NAMALWA (cell line): ENCODE results near the gene WFS1.

Source experiments
- DNase-seq: peaks from one replicate; pipeline ENCODE4 v3.0.0-alpha.2; 2015; ENCODE audit warnings: low spot score

The WFS1 gene

GRCh38 chr4:6300359-6300758 lies 30.7 kb downstream of the WFS1 start:
- DNase-seq: no peak

DNA sequence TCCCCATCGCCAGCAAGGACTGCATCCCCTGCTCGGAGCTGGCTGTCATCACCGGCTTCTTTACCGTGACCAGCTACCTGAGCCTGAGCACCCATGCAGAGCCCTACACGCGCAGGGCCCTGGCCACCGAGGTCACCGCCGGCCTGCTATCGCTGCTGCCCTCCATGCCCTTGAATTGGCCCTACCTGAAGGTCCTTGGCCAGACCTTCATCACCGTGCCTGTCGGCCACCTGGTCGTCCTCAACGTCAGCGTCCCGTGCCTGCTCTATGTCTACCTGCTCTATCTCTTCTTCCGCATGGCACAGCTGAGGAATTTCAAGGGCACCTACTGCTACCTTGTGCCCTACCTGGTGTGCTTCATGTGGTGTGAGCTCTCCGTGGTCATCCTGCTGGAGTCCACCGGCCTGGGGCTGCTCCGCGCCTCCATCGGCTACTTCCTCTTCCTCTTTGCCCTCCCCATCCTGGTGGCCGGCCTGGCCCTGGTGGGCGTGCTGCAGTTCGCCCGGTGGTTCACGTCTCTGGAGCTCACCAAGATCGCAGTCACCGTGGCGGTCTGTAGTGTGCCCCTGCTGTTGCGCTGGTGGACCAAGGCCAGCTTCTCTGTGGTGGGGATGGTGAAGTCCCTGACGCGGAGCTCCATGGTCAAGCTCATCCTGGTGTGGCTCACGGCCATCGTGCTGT lies 31.5 kb downstream of the WFS1 start:
- no peak for DNase-seq

- DNase-seq: no peak
Observed at GRCh38 chr4:6301732-6302442, 32.2 kb downstream of the WFS1 start.

- no peak for DNase-seq
Observed at GRCh38 chr4:6302869-6303268, 33.2 kb downstream of the WFS1 start.

- DNase-seq: no peak
Observed at GRCh38 chr4:6303943-6304342, 34.3 kb downstream of the WFS1 start.

DNA sequence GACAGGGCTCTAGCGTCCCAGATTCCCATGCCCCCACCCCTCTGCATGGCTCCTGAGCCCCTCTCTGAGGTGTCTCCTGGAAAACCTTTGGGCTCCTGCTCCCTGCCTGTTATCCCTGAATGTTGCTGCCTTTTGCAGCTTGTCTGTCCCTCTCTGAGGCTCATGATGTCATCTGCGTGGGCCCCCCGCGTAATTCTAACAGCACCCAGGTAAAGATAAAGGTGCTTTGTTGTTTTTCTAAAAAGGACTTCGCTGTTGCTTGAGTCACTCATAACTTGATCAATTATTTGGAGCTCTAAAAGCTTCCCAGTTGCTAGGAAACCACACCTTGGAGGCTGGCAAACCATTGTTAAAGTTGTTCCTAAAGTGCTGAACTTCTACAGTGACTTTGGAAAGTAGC lies 36.6 kb downstream of the WFS1 start:
- no peak for DNase-seq

DNA sequence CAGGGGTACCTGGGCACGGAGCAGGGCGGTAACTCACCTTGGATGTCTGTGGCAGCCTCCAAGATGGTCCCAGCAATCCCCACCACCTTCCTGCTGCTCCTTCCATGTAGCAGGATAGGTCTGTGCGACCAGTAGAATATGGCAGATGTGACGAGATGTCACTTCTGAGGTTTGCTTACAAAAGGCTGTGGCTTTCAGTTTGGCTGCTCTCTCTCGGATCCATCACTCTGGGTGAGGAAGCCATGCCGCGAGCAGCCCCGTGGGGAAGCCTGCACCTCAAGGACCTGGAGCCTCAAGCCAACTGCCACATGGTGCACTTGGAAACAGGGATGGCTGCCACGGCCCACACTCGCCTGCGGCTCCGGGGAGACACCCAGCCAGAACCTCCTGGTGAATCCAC lies 37.6 kb downstream of the WFS1 start:
- DNase-seq: no peak

GRCh38 chr4:6307891-6308290 lies 38.2 kb downstream of the WFS1 start:
- no peak for DNase-seq

GRCh38 chr4:6308899-6309643 lies 39.4 kb downstream of the WFS1 start:
- no peak for DNase-seq

GRCh38 chr4:6309777-6310176 lies 40.1 kb downstream of the WFS1 start:
- no peak for DNase-seq

- DNase-seq: no peak
Observed at GRCh38 chr4:6313216-6313615, 43.6 kb downstream of the WFS1 start.

- no peak for DNase-seq
Observed at GRCh38 chr4:6316461-6317003, 46.9 kb downstream of the WFS1 start.

- DNase-seq: no peak
Observed at GRCh38 chr4:6318206-6318605, 48.6 kb downstream of the WFS1 start.

DNA sequence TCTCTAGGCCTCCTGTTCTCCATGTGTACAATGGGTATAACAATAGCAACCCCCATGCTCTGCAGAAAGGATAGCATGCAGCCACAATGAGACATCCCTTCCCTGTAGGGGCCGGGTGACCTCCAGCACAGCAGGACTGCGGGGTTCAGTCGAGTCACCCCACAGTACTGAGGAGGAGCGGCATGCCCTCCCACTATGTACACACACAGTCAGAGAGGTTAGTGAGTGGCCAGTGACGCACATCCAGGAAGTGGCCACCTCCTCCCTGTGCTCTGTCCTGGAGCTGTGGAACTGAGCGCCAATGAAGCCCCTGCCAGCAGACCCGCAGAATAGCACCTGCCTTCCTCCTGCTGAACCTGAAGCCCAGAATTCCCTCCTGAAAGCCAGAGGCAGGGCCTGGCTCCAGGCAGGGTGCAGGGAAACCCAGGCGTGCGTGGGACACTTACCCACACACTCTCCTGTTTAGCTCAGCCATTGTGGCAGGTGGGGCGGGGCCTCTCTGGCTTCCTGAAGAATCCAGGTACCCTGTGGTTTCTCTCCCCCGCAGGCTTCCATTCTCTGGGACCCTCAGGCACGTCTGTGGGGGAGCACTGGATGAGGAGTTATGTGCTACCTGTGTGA lies 50.0 kb downstream of the WFS1 start:
- DNase-seq: no peak

- DNase-seq: no peak
Observed at GRCh38 chr4:6320663-6321062, 51.0 kb downstream of the WFS1 start.

GRCh38 chr4:6321361-6321760 lies 51.7 kb downstream of the WFS1 start:
- no peak for DNase-seq

GRCh38 chr4:6322067-6322760 lies 52.6 kb downstream of the WFS1 start:
- DNase-seq: no peak

GRCh38 chr4:6322761-6323566 lies 53.3 kb downstream of the WFS1 start:
- DNase-seq: no peak

DNA sequence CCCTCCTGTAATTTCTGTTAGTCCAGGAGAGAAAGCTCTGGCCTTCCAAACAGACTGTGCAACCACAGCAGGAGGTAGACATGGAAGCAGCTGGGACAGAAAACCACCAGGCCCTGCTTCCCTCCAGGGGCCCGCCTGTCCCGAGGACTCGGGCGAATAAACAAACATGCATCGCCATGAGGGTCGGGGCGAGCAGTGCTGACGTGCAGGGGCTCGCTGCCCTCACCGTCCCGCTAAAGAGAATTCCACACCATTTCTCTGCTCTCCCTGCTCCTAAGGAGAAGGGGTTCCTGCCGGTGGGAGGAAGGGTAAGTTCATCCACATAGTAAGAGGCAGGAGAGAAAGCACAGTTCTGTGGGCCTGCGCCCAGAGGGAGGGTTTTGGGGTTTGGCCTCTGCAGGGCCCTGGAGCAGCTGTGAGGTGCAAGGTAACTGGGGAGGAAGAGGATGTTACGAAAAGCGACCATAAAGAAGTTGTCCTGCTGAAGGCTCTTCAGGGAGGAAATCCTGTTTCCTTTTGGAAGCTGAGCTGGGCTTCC lies 54.9 kb downstream of the WFS1 start:
- no peak for DNase-seq

DNA sequence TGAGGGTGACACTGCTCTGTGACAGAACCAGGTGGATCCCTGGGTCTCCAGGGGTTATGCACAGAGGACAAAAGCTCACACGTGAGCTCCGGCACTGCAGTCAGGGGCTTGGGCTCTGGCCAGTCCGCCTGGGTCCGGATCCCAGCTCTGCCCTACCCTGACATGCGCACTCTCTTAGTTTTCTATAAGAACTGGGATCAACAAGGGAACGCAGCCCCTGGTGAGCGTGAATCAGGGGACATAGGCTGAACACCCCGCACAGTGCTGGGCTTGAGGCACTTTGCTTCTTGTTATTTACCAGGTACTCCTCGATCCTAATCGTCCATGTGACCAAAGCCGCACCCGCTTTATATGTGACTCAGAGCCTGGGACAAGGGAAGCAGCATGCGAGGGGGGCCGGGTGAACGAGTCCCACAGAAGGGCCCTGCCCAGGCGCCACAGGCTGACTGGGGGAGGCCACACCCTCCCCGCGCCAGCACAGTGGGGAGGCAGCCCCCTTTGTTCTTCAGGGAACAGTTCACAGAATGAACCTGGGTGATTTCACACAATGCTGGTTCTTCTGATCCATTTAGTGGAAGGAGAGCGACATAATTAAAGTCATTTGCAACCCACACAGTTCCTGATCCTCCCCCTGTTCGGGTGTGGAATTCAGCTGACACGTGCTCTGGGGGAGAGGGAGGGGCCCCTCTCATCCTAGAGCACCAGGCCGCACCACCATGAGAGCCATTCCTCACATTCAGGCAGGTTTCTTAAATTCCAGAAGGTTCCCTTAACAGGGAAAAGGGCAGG lies 55.5 kb downstream of the WFS1 start:
- no peak for DNase-seq
